Mononuclear cell (primary cell): ENCODE results near the gene BHLHA15. TPM values are rescaled to one million over a fixed set of nuclear protein-coding genes. Genes with fewer than 3 reads are reported as not detected.

Experiments used
- H3K27me3 ChIP-seq: 2 replicates; pipeline ENCODE4 v1.6.0; 2011; ENCODE audit warnings: low read length, control low read depth; ENCODE audit not compliant: insufficient read depth
- H3K4me1 ChIP-seq: 2 replicates; pipeline ENCODE4 v1.5.1; 2011; ENCODE audit warnings: mild to moderate bottlenecking, low read length, control low read depth; ENCODE audit not compliant: insufficient read depth
- H3K4me3 ChIP-seq: 2 replicates; pipeline ENCODE4 v1.5.1; 2011; ENCODE audit warnings: mild to moderate bottlenecking, low read length, moderate library complexity
- H3K9me3 ChIP-seq: 2 replicates; pipeline ENCODE4 v1.5.1; 2011; ENCODE audit warnings: low read depth, mild to moderate bottlenecking, control low read depth, low read length
- total RNA-seq: library from RNA; depleted of rRNA; stranded (reverse); fragments of >200 nt; gene quantifications from one replicate; pipeline ENCODE4 v1.2.3, GENCODE V29; 2012

BHLHA15 gene
- total RNA-seq, 1 donor, result not detected

DNA sequence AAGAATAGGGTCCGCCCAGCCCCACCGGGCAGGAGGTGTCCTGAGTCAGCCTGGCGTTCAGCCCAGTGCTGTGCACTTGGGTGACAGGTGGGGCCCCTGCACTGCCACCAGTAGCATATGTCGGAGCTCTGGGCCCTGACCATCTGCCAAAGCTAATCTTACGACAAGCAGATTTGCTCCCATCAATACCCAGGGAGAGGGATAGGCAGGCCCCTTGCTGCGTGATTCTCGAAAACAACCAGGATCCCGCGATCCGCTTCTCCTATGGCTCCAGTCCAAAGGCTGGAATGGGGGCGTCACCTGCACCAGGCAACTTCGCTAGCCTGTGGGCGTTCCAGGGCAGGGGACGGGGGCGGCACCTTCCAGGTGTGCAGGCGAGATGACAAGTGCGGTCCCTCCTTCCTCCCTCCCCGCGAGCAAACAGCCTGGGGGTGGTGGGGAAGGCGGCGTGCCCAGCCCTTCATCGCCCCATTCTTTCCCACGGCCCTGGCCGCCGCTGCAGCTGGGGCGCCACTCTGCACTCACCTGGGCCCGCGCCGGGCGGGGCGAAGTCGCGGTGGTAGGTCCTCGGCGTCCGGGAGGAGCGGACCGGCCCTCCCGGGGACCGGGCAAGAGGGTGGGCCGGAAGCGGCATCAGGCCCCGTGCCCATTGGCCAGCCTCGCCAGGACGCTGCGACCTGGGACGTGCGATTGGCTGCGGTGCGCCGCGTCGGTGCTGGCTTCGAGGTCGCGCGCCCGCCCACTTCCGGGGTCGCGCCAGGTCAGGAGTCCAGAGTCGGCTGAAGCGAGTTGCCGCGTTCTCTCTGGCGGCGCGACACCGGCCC is 40.6 kb downstream of the BHLHA15 start, which contains the start of gene TECPR1:
Gene TECPR1, minus strand, starts transcription at position 632 of the 824 bp plus-strand sequence. CDS start 6,086 bp downstream, outside the sequence.
- peak within 1 kb of the TSS; percentile 78 for H3K4me3 ChIP-seq
- no peaks in the 10 kb centered on the region for H3K27me3 ChIP-seq
- no peaks in the 10 kb centered on the region for H3K9me3 ChIP-seq
- peaks cover 63% of the 10 kb centered on the region for H3K4me1 ChIP-seq

DNA sequence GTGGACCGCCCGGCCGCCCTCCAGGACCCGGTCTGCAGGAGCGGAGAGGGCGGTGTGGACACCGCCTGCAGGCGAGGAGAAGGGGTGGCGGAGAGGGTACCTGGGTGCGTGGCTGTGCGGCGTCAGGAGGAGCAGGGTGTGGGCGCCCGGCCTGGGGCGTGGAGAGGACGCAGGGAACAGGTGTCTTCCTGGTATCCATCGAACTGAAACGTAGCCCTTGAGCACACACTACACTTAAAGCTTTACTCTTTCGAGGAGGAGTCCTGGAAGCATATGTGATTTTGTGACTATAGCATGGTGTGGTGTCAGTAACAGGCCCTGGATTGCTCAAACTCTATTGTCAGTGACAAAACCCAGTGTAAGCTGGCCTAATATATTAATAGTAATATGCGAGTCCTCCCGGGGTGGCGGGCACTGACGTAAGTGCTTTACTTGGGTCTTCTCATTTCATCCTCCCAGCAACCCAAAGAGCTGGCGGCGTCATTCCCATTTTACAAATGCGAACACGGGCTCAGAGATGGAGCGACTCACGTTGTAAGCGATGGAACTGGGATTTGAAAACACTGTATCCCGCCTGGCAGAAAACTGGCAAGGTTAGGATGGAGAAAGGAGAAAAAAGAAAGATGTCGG is 41.3 kb downstream of the BHLHA15 start:
- Histone ChIP-seq H3K4me3 (peak overlapping the region; percentile 78), H3K27me3 (no peaks in the 10 kb centered on the region), H3K9me3 (no peaks in the 10 kb centered on the region), H3K4me1 (peaks cover 59% of the 10 kb centered on the region)

DNA sequence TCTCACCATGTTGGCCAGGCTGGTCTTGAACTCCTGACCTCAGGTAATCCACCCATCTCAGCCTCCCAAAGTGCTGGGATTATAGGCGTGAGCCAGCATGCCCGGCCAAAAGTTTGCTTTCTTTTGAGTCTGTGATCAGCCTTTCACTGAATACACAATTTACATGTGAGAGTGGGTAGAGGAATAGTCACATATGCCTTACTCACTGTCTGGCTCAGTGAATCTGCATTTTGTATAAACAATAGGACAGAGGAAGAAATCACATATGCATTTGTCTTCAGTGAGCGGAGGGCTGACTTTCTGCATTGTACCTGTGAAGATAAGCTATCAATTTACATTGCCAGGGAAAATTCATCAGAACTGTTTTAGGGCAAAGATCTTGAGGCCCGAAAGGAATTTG is 43.3 kb downstream of the BHLHA15 start:
- no peaks in the 10 kb centered on the region for H3K27me3 ChIP-seq
- no peaks in the 10 kb centered on the region for H3K9me3 ChIP-seq
- H3K4me3 ChIP-seq, result no peak overlapping the region
- H3K4me1 ChIP-seq, result peaks cover 39% of the 10 kb centered on the region

DNA sequence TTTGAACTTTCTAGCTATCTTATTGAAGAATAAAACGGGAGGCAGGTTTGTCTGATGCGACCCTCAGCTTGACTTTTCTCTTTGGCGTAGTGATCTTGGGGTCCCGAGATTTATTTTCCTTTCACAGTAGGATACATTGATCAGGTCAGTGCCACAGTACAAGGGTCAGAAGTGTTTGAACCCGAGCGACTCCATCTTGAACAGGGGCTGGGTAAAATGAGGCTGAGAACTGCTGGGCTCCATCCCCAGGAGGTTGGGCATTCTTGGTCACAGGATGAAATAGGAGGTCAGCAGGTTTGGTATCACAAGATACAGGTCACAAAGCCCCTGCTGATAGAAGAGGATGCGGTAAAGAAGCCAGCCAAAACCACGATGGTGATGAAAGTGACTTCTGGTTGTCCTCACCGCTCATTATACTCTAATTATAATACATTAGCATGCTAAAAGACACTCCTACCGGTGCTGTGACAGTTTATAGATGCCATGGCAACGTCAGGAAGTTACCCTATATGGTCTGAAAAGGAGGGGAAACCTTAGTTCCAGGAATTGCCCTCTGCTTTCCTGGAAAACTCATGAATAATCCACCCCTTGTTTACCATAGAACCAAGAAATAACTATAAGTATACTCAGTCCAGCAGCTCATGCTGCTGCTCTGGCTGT is 43.8 kb downstream of the BHLHA15 start:
- peaks cover 34% of the 10 kb centered on the region for H3K4me1 ChIP-seq
- no peak overlapping the region for H3K4me3 ChIP-seq
- H3K27me3 ChIP-seq, result no peaks in the 10 kb centered on the region
- no peaks in the 10 kb centered on the region for H3K9me3 ChIP-seq

DNA sequence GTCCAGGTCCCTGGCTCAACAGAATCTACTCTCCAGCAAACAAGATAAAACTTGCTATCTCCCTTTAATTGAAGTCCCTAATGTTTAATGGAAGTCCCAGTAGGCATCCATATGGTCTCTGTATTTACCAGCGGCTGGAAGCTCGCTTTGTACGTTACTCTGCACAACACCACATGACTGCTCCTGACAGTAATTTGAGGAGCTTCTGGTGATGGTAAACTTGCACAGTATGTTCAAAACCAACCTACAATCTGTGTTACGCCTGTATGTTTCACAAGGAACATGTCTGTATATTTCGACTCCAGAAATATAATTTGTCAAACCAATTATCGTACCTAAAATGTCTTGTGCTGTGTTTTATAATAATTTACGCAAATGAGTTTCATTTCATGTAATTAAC is 45.2 kb downstream of the BHLHA15 start:
- no peaks in the 10 kb centered on the region for H3K27me3 ChIP-seq
- no peaks in the 10 kb centered on the region for H3K9me3 ChIP-seq
- H3K4me3 ChIP-seq, result no peak overlapping the region
- H3K4me1 ChIP-seq, result peaks cover 20% of the 10 kb centered on the region

DNA sequence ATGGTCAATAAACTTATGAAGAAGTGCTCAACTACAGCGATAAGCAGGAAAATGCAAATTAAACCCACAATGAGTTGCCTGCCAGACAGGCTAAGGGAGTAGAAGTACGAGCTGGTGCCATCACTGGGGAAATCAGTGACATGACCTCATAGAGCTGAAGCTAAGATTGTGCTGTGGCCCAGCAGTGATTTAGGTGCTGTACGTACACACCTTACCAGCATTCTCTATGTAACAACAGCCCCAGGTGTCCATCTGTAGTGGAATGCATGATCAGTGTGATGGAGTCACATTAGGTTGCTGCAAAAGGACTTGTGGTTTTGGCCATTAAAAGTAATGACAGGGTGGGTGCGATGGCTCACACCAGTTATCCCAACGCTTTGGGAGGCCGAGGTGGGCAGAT is 46.5 kb downstream of the BHLHA15 start:
- no peaks in the 10 kb centered on the region for H3K9me3 ChIP-seq
- H3K4me3 ChIP-seq, result no peak overlapping the region
- H3K4me1 ChIP-seq, result peaks cover 13% of the 10 kb centered on the region
- no peaks in the 10 kb centered on the region for H3K27me3 ChIP-seq

Other genes starting within 250 kb of the BHLHA15 start
- gene OCM2, start 221.2 kb upstream of the BHLHA15 start, total RNA-seq, result not detected
- gene LMTK2, start 104.6 kb upstream of the BHLHA15 start, total RNA-seq, result 26.4 TPM
- 29.8 TPM for gene TECPR1, start 40.8 kb downstream of the BHLHA15 start, total RNA-seq
- 38.8 TPM for gene BRI3, start 70.2 kb downstream of the BHLHA15 start, total RNA-seq
- gene BAIAP2L1, start 189.7 kb downstream of the BHLHA15 start, total RNA-seq, result 0.31 TPM